NCI-H774 (cell line): Measurements from ENCODE around the gene SYDE1.

Experiments
- DNase-seq: peaks from one replicate; lab custom pipeline; 2025; lab: John Stamatoyannopoulos, UW

The SYDE1 gene

GRCh38 chr19:15124572-15125231, 17.5 kb downstream of the SYDE1 start:
- no peak for DNase-seq

- peak; percentile 97 for DNase-seq
Observed at GRCh38 chr19:15125232-15126067, 18.2 kb downstream of the SYDE1 start.

- DNase-seq: no peak
Observed at GRCh38 chr19:15126131-15126910, 19.1 kb downstream of the SYDE1 start.

GRCh38 chr19:15128162-15128770, 21.1 kb downstream of the SYDE1 start:
- DNase-seq: no peak

GRCh38 chr19:15129856-15130585, 22.8 kb downstream of the SYDE1 start:
- DNase-seq: peak; percentile 2

- no peak for DNase-seq
Observed at GRCh38 chr19:15136234-15136954, 29.2 kb downstream of the SYDE1 start.

GRCh38 chr19:15137777-15138176, 30.6 kb downstream of the SYDE1 start:
- no peak for DNase-seq

GRCh38 chr19:15138427-15138826, 31.2 kb downstream of the SYDE1 start:
- no peak for DNase-seq

GRCh38 chr19:15141143-15141542, 33.9 kb downstream of the SYDE1 start:
- DNase-seq: no peak

GRCh38 chr19:15142313-15142712, 35.1 kb downstream of the SYDE1 start:
- no peak for DNase-seq

- no peak for DNase-seq
Observed at GRCh38 chr19:15144046-15144646, 36.9 kb downstream of the SYDE1 start.

- no peak for DNase-seq
Observed at GRCh38 chr19:15147090-15147489, 39.9 kb downstream of the SYDE1 start.

GRCh38 chr19:15149737-15150136, 42.5 kb downstream of the SYDE1 start:
- no peak for DNase-seq

GRCh38 chr19:15154002-15154612, 46.9 kb downstream of the SYDE1 start:
- DNase-seq: peak; percentile 10

- no peak for DNase-seq
Observed at GRCh38 chr19:15155296-15155695, 48.1 kb downstream of the SYDE1 start.

GRCh38 chr19:15156391-15156790, 49.2 kb downstream of the SYDE1 start:
- DNase-seq: no peak

- no peak for DNase-seq
Observed at GRCh38 chr19:15159251-15159650, 52.0 kb downstream of the SYDE1 start.

- DNase-seq: no peak
Observed at GRCh38 chr19:15161028-15161984, 54.1 kb downstream of the SYDE1 start.
